ENCODE data around the gene CMA1. TPM values are rescaled to one million over a fixed set of nuclear protein-coding genes. Genes with fewer than 3 reads are reported as not detected.
A peak's percentile ranks its signal among the peaks of the same experiment; 100 is the strongest.
"Not testable (repeated sequence)": the region's sequence is repeated elsewhere in the genome, so short reads cannot be mapped to it uniquely, and the experiment has no call there.

The CMA1 gene
- total and polyA plus RNA-seq, 4 experiments from 2014 or later: not detected

DNA sequence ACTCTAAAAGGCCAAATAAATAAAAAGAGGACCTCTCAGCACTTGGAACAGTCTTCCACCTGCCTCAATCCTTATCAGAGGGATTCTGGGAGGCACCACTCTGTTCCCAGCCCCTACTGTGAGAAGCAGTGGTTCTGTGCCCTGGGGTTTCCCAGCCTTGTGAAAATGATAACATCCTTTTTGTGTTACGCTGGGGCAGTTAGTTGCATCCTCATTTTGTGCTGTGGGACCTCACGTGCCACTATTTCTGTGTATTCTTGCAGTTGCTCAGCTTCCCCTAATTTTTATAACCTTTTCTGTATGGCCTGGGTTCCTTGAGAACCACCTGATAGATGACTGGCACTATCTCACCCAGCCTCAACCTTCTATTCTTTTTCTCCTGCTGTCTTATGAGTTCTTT lies 10.8 kb upstream of the CMA1 start:
- H3K27me3 ChIP-seq (ENCODE audit: insufficient read depth, low read length): no peaks in the 10 kb centered on the region
- ChIA-PET CTCF (ENCODE audit: partially characterized antibody) (no interaction called here), POLR2A (ENCODE audit: partially characterized antibody) (no interaction called here)
- Mint-ChIP-seq H3K4me3 (no peak overlapping the region), H3K27ac (no peak overlapping the region), H3K4me1 (no peaks in the 10 kb centered on the region), H3K9me3 (no peaks in the 10 kb centered on the region), H3K27me3 (peaks cover 6 to 7% of the 10 kb centered on the region in 2 donors), H3K36me3 (no peaks in the 10 kb centered on the region)
- no peak overlapping the region for H3K4me3 ChIP-seq (ENCODE audit: low read length in 2 of 2)
- H3K4me1 ChIP-seq (ENCODE audit: insufficient read depth, low read length): no peaks in the 10 kb centered on the region
- no peaks in the 10 kb centered on the region for H3K9me3 ChIP-seq (ENCODE audit: control insufficient read depth in 1 of 2, low read length in 2 of 2)
- intact Hi-C loops (cut with micrococcal nuclease): no loop called here
- H3K36me3 ChIP-seq (ENCODE audit: insufficient read depth, low read length): no peaks in the 10 kb centered on the region
- no peak overlapping the region for H3K27ac ChIP-seq (ENCODE audit: low read depth, low read length)
- DNase-seq: no peak

GRCh38 chr14:24514209-24514608 lies 6.1 kb upstream of the CMA1 start:
- H3K27ac Mint-ChIP-seq: no peak overlapping the region
- intact Hi-C loops (cut with micrococcal nuclease): no loop called here
- no peaks in the 10 kb centered on the region for H3K4me1 Mint-ChIP-seq

DNA sequence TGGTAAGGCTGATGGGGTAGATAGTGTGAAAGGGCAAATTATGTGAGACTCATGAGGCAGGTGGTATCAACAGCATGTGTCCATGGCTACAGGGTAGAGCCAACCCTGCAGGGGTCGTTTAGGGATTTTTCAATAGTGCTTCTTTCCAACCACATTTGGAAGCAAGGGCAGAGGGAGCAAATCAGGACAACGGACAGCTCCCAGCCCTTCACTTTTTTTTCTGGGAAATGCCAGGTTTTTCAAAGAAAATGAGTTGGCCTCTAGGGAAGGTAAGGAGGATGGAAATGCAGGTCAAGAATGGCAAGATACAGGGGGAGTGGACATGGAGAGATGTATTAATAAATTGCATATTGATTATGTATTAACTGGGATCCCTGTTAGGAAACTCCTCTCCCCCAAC lies 4.9 kb upstream of the CMA1 start:
- no peak for DNase-seq
- H3K27ac ChIP-seq (ENCODE audit: low read depth, low read length): no peak overlapping the region
- H3K27me3 Mint-ChIP-seq: peaks cover 6 to 10% of the 10 kb centered on the region in 2 donors
- no peak overlapping the region for H3K27ac Mint-ChIP-seq
- H3K4me1 ChIP-seq (ENCODE audit: insufficient read depth, low read length): no peaks in the 10 kb centered on the region
- ChIA-PET CTCF (ENCODE audit: partially characterized antibody) (no interaction called here), POLR2A (ENCODE audit: partially characterized antibody) (no interaction called here)
- no peaks in the 10 kb centered on the region for H3K4me1 Mint-ChIP-seq
- peaks cover 0 to 3% (median 0%) of the 10 kb centered on the region in 8 donors for H3K9me3 Mint-ChIP-seq
- H3K4me3 Mint-ChIP-seq: no peak overlapping the region
- H3K36me3 ChIP-seq (ENCODE audit: insufficient read depth, low read length): no peaks in the 10 kb centered on the region
- no peaks in the 10 kb centered on the region for H3K27me3 ChIP-seq (ENCODE audit: insufficient read depth, low read length)
- H3K4me3 ChIP-seq (ENCODE audit: low read length in 2 of 2): no peak overlapping the region
- H3K36me3 Mint-ChIP-seq: no peaks in the 10 kb centered on the region
- intact Hi-C loops (cut with micrococcal nuclease): no loop called here
- no peaks in the 10 kb centered on the region for H3K9me3 ChIP-seq (ENCODE audit: control insufficient read depth in 1 of 2, low read length in 2 of 2)

More at GRCh38 chr14:24514209-24514608, 6.1 kb upstream of the CMA1 start:
- Histone ChIP-seq H3K9me3 (ENCODE audit: control insufficient read depth in 1 of 2, low read length in 2 of 2) (no peaks in the 10 kb centered on the region), H3K27me3 (ENCODE audit: insufficient read depth, low read length) (no peaks in the 10 kb centered on the region), H3K36me3 (ENCODE audit: insufficient read depth, low read length) (no peaks in the 10 kb centered on the region), H3K27ac (ENCODE audit: low read depth, low read length) (no peak overlapping the region), H3K4me1 (ENCODE audit: insufficient read depth, low read length) (no peaks in the 10 kb centered on the region), H3K4me3 (ENCODE audit: low read length in 2 of 2) (no peak overlapping the region)
- no peak overlapping the region for H3K4me3 Mint-ChIP-seq
- DNase-seq: no peak
- H3K36me3 Mint-ChIP-seq: no peaks in the 10 kb centered on the region
- POLR2A ChIA-PET (ENCODE audit: partially characterized antibody): no interaction called here
- peaks cover 0 to 3% (median 0%) of the 10 kb centered on the region in 8 donors for H3K9me3 Mint-ChIP-seq
- CTCF ChIA-PET (ENCODE audit: partially characterized antibody): no interaction called here
- H3K27me3 Mint-ChIP-seq: peaks cover 7 to 8% of the 10 kb centered on the region in 2 donors

DNA sequence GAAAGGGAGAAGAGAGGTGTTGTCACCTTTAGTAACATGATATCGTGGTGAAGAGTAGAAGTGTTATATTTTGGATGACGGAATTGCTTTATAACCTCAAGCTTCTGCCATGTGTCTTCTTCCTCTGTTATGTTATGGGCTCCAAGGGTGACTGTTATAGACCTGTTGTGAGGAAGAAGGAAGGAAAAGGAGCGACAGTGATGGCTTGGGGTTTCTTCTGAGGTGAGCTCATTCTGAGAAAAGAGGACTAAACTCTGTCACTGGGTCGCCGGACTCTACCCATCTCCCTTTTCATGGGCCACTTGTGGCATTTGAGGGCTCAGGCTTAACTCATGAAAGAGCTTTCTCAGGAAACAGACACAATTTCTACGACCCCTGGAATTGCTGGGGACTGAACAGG lies 1.6 kb downstream of the CMA1 start:
- DNase-seq: no peak
- Mint-ChIP-seq H3K9me3 (no peaks in the 10 kb centered on the region), H3K27me3 (peaks cover 9 to 16% of the 10 kb centered on the region in 2 donors), H3K4me3 (no peak overlapping the region), H3K4me1 (no peaks in the 10 kb centered on the region), H3K27ac (no peak overlapping the region), H3K36me3 (no peaks in the 10 kb centered on the region)
- Histone ChIP-seq H3K9me3 (ENCODE audit: control insufficient read depth in 1 of 2, low read length in 2 of 2) (no peaks in the 10 kb centered on the region), H3K27ac (ENCODE audit: low read depth, low read length) (no peak overlapping the region), H3K4me3 (ENCODE audit: low read length in 2 of 2) (no peak overlapping the region), H3K27me3 (ENCODE audit: insufficient read depth, low read length) (no peaks in the 10 kb centered on the region), H3K4me1 (ENCODE audit: insufficient read depth, low read length) (no peaks in the 10 kb centered on the region), H3K36me3 (ENCODE audit: insufficient read depth, low read length) (no peaks in the 10 kb centered on the region)
- intact Hi-C loops (cut with micrococcal nuclease): no loop called here
- CTCF ChIA-PET (ENCODE audit: partially characterized antibody): no interaction called here
- POLR2A ChIA-PET (ENCODE audit: partially characterized antibody): no interaction called here

- Mint-ChIP-seq H3K9me3 (no peaks in the 10 kb centered on the region), H3K27me3 (peaks cover 8 to 15% of the 10 kb centered on the region in 2 donors), H3K4me3 (no peak overlapping the region), H3K27ac (peak overlapping the region in 1 of 7 donors; percentile 14), H3K36me3 (no peaks in the 10 kb centered on the region), H3K4me1 (no peaks in the 10 kb centered on the region)
- H3K27me3 ChIP-seq (ENCODE audit: insufficient read depth, low read length): no peaks in the 10 kb centered on the region
- ChIA-PET CTCF (ENCODE audit: partially characterized antibody) (no interaction called here), POLR2A (ENCODE audit: partially characterized antibody) (no interaction called here)
- intact Hi-C loops (cut with micrococcal nuclease): no loop called here
- H3K4me3 ChIP-seq (ENCODE audit: low read length in 2 of 2): no peak overlapping the region
- no peaks in the 10 kb centered on the region for H3K36me3 ChIP-seq (ENCODE audit: insufficient read depth, low read length)
- no peak overlapping the region for H3K27ac ChIP-seq (ENCODE audit: low read depth, low read length)
- no peaks in the 10 kb centered on the region for H3K4me1 ChIP-seq (ENCODE audit: insufficient read depth, low read length)
- no peak for DNase-seq
- H3K9me3 ChIP-seq (ENCODE audit: control insufficient read depth in 1 of 2, low read length in 2 of 2): no peaks in the 10 kb centered on the region
Observed at GRCh38 chr14:24504425-24504950, 3.6 kb downstream of the CMA1 start.

DNA sequence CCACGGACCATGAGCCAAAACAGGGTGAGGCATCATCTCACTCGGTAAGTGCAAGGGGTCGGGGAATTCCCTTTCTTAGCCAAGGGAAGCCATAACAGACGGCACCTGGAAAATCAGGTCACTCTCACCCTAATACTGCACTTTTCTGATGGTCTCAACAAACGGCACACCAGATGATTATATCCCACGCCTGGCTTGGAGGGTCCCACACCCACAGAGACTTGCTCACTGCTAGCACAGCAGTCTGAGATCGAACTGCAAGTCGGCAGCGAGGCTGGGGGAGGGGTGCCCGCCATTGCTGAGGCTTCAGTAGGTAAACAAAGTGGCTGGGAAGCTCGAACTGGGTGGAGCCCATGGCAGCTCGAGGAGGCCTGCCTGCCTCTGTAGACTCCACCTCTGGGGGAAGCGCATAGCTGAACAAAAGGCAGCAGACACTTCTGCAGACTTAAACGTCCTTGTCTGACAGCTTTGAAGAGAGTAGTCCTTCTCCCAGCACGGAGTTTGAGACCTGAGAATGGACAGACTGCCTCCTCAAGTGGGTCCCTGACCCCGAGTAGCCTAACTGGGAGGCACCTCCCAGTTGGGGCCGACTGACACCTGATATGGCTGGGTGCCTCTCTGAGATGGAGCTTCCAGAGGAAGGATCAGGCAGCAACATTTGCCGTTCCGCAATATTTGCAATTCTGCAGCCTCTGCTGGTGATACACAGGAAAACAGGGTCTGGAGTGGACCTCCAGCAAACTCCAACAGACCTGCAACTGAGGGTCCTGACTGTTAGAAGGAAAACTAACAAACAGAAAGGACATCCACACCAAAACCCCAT lies 16.3 kb downstream of the CMA1 start:
- H3K27ac Mint-ChIP-seq; H3K4me3 ChIP-seq (ENCODE audit: low read length in 2 of 2); H3K27me3 Mint-ChIP-seq; H3K9me3 ChIP-seq (ENCODE audit: control insufficient read depth in 1 of 2, low read length in 2 of 2); DNase-seq; H3K4me3 Mint-ChIP-seq; H3K36me3 Mint-ChIP-seq; H3K4me1 ChIP-seq (ENCODE audit: insufficient read depth, low read length); H3K36me3 ChIP-seq (ENCODE audit: insufficient read depth, low read length); H3K4me1 Mint-ChIP-seq; H3K27ac ChIP-seq (ENCODE audit: low read depth, low read length); CTCF ChIA-PET (ENCODE audit: partially characterized antibody); H3K27me3 ChIP-seq (ENCODE audit: insufficient read depth, low read length); intact Hi-C loops (cut with micrococcal nuclease): not testable (repeated sequence)
- POLR2A ChIA-PET (ENCODE audit: partially characterized antibody): interaction anchor here (0.7 kb wide), 1 partner anchor 75 kb away, joined by 3 read pairs; no protein-coding TSS in a partner anchor
- peaks cover 0 to 23% (median 1%) of the 10 kb centered on the region in 8 donors for H3K9me3 Mint-ChIP-seq

GRCh38 chr14:24483604-24484252 lies 24.3 kb downstream of the CMA1 start:
- POLR2A ChIA-PET (ENCODE audit: partially characterized antibody): interaction anchor here (1.5 to 3.5 kb wide), 3 partner anchors 43 to 190 kb away, joined by 4 to 17 read pairs (median 9); partner anchors contain the start of gene SDR39U1
- CTCF ChIA-PET (ENCODE audit: partially characterized antibody): interaction anchor here (0.7 to 3.4 kb wide), 11 partner anchors 9 to 226 kb away, joined by 3 to 14 read pairs (median 4); no protein-coding TSS in a partner anchor

More at GRCh38 chr14:24483604-24484252, 24.3 kb downstream of the CMA1 start:
- no peaks in the 10 kb centered on the region for H3K9me3 ChIP-seq (ENCODE audit: control insufficient read depth in 1 of 2, low read length in 2 of 2)
- peaks cover 17% of the 10 kb centered on the region for H3K4me1 ChIP-seq (ENCODE audit: insufficient read depth, low read length)
- H3K4me3 ChIP-seq (ENCODE audit: low read length in 2 of 2): no peak overlapping the region
- H3K27me3 Mint-ChIP-seq: no peaks in the 10 kb centered on the region
- peak overlapping the region in 4 of 8 donors; percentile 1 to 50 (median 32) for H3K4me3 Mint-ChIP-seq
- peaks cover 0 to 1% (median 0%) of the 10 kb centered on the region in 8 donors for H3K9me3 Mint-ChIP-seq
- H3K27ac Mint-ChIP-seq: peak overlapping the region in 5 of 7 donors; percentile 19 to 88 (median 79)
- DNase-seq: peak in 4 of 5 donors; percentile 17 to 35 (median 28)
- intact Hi-C loops (cut with micrococcal nuclease): loop anchor here (5.0 kb wide), 1 partner anchor 649 kb away; no protein-coding TSS in a partner anchor
- H3K36me3 ChIP-seq (ENCODE audit: insufficient read depth, low read length): no peaks in the 10 kb centered on the region
- peaks cover 0 to 29% (median 20%) of the 10 kb centered on the region in 4 donors for H3K4me1 Mint-ChIP-seq
- no peaks in the 10 kb centered on the region for H3K27me3 ChIP-seq (ENCODE audit: insufficient read depth, low read length)
- H3K36me3 Mint-ChIP-seq: no peaks in the 10 kb centered on the region
- H3K27ac ChIP-seq (ENCODE audit: low read depth, low read length): no peak overlapping the region

Data from CD4-positive, alpha-beta memory T cell (primary cell).